ENCODE measurements around the gene LRBA.

GRCh38 chr4:150562250-150562649, 452.8 kb downstream of the LRBA start:
- TF ChIP-seq, protein P1, sequence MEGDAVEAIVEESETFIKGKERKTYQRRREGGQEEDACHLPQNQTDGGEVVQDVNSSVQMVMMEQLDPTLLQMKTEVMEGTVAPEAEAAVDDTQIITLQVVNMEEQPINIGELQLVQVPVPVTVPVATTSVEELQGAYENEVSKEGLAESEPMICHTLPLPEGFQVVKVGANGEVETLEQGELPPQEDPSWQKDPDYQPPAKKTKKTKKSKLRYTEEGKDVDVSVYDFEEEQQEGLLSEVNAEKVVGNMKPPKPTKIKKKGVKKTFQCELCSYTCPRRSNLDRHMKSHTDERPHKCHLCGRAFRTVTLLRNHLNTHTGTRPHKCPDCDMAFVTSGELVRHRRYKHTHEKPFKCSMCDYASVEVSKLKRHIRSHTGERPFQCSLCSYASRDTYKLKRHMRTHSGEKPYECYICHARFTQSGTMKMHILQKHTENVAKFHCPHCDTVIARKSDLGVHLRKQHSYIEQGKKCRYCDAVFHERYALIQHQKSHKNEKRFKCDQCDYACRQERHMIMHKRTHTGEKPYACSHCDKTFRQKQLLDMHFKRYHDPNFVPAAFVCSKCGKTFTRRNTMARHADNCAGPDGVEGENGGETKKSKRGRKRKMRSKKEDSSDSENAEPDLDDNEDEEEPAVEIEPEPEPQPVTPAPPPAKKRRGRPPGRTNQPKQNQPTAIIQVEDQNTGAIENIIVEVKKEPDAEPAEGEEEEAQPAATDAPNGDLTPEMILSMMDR (IDR thresholded peaks at IDR 0.05) = no peak
- no peak for TF ChIP-seq POLR2A (IDR thresholded peaks at IDR 0.05)

All from body of pancreas (tissue), 4 donors.